SK-N-SH treated with all-trans-retinoic acid at 6 μM for 48 hours (cell line): ENCODE data around the gene TMEM208.

ENCODE experiments used
- ARNTL ChIP-seq: fragments of 450-650 bp; formaldehyde crosslinking; IDR thresholded peaks from 2 replicates; pipeline ENCODE4 v1.5.0; 2020; ENCODE audit warnings: low read depth, mild to moderate bottlenecking, moderate library complexity, borderline replicate concordance
- TF ChIP-seq, protein P1 (sequence below): fragments of 250-450 bp; sonication (Bioruptor Pico); IDR thresholded peaks from 2 replicates; pipeline ENCODE4 v1.5.1; 2020; ENCODE audit warnings: low read depth, mild to moderate bottlenecking, moderate library complexity

DNA sequence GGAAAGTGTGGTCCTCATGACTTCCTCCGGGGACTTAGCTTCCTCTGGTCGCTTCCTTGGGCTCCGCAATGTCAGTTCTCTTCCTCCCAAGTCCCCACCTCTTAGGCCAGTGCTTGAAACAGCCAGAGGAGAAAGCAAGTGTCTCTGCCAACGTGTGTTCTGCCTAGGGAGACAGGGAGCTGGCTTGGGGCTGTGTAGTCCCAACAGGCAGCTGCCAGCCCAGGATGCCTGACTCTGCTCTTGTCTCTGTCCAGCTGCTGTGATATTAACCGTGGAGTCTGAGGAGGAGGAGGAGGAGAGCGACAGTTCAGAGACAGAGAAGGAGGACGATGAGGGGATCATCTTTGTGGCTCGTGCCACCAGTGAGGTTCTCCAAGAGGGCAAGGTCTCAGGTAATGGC lies 38.9 kb downstream of the TMEM208 start:
- TF ChIP-seq, protein P1, sequence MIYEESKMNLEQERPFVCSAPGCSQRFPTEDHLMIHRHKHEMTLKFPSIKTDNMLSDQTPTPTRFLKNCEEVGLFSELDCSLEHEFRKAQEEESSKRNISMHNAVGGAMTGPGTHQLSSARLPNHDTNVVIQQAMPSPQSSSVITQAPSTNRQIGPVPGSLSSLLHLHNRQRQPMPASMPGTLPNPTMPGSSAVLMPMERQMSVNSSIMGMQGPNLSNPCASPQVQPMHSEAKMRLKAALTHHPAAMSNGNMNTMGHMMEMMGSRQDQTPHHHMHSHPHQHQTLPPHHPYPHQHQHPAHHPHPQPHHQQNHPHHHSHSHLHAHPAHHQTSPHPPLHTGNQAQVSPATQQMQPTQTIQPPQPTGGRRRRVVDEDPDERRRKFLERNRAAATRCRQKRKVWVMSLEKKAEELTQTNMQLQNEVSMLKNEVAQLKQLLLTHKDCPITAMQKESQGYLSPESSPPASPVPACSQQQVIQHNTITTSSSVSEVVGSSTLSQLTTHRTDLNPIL (CRISPR knock-in tag) = no peak
- no peak for TF ChIP-seq ARNTL
